ENCODE results near the gene SRGAP2.
"Not testable (repeated sequence)": the region's sequence is repeated elsewhere in the genome, so short reads cannot be mapped to it uniquely, and the experiment has no call there.

The SRGAP2 gene

DNA sequence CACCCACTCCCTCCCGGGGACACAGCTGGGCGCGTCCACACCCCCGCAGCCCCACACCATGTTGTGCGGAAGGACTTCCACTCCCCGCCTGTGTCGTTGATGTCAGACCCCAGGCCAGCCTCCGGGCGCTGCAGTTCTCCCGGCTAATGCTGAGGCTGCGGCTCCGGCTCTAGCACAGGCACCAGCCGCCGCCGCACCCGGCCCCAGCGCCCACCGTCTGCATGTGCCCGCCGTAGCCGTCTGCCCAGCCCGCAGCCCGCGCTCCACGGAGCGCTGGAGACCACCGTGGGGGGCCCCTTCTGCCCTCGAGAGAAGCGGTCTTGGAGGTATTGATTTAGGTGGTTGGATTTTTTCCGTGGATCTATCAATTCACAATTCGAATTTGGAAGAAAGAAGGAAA lies 2.2 kb downstream of the SRGAP2 start:
- DNase-seq (ENCODE audit: low read depth in 3 of 3), result peak in 1 of 3 donors; percentile 3

DNA sequence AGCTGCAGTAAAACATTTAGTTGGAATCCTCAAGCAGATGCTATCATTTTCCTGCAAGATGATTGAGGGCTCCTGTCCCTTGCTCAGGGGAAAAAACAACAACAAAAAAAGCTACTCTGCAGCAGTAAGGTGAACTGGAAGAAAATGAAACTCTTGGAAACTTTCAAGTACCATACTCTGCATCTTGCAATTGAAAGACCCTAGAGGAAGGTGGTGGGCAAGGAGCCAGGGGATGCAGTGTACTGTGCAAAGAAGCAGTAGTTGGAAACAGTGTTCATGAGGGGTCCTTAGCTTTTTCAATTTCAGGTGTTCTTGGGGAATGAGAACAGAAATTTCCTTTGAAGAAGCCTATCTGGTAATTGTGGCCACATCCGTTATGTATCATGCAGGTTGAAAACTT lies 7.5 kb downstream of the SRGAP2 start:
- DNase-seq (ENCODE audit: low read depth in 3 of 3), result not testable (repeated sequence)

DNA sequence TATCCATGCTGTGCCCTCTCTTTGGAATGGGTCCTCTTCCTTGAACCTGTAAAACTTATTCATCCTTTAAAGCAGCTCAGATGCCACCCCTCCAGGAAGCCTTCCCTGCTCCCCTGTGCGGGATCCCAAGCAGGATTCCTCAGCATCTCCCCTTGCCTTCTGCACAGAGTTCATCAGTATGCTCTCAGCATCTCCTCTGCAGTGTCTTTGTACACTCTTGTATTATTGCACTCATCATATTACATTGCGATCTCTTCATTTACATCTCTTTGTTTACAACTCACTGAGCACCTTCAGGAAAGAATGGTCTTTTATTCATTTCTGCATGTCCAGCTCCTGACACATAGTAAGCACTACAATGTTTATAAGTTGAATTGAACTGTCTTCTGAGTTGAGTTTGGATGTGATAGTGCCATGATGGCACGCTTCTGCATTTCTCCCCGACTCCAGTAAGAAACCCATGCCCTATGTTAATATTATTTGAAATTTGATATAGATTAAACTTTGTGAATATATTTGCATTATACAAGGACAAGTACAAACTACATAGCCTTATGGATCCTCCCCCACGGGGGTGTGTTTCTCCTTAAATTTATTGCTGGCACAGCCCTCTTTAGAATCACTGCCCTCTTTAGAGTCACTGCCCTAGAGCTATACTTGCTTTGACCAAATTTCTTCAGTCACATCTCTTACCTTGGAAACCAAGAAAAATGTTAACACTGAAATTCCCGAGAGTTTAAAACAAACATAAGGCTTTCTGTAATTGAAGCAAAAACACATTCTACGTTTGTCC lies 12.5 kb downstream of the SRGAP2 start:
- DNase-seq (ENCODE audit: low read depth in 3 of 3), result not testable (repeated sequence)

GRCh38 chr1:206218285-206218684 lies 14.9 kb downstream of the SRGAP2 start:
- not testable (repeated sequence) for DNase-seq (ENCODE audit: low read depth in 3 of 3)

GRCh38 chr1:206218765-206219164 lies 15.4 kb downstream of the SRGAP2 start:
- not testable (repeated sequence) for DNase-seq (ENCODE audit: low read depth in 3 of 3)

GRCh38 chr1:206219514-206220331 lies 16.4 kb downstream of the SRGAP2 start:
- DNase-seq (ENCODE audit: low read depth in 3 of 3), result not testable (repeated sequence)

GRCh38 chr1:206220332-206221000 lies 17.1 kb downstream of the SRGAP2 start:
- DNase-seq (ENCODE audit: low read depth in 3 of 3), result not testable (repeated sequence)

DNA sequence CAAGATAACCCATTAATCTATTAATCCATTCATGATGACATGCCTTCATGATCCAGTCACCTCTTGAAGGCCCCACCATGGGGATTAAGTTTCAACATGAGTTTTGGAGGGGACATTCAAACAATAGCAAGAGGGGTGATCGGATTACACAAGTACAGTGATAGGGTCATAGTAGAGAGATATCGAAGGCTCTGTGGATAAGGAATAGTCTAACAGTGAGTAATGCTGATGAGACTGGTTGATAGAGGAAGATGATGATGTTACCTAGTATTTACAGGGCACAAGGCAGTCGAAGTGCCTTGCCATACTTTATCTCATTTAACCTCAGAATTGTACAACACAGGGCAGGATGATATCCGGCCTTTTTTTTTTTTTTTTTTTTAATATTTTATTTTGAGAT lies 18.2 kb downstream of the SRGAP2 start:
- DNase-seq (ENCODE audit: low read depth in 3 of 3), result not testable (repeated sequence)

DNA sequence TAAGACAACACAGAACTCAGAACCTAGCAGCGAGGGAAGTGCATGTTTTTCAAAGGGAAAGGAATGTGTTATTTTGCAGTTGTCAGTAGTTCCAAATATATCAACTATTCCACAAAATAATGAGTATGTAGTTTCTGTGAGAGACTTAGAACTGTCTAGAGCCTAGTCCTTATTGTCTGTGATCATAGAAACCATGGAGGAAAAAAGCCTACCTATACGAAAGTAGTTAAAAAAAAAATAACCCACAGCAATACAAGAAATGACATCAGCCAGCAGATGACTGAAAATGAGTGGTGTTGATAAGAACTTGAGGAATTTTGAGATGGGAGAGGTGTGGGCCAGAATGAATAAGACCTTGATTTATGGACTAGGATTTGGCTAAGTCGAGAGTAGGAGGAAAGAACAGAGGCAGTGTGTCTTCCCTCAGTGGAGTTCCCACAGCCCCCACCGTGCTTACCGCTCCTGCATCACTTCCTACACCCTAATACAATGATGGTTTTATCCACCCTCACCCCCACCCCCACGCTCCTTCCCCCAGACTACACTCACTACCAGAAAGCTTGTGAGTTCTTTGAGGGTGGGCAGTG lies 20.9 kb downstream of the SRGAP2 start:
- DNase-seq (ENCODE audit: low read depth in 3 of 3), result not testable (repeated sequence)

DNA sequence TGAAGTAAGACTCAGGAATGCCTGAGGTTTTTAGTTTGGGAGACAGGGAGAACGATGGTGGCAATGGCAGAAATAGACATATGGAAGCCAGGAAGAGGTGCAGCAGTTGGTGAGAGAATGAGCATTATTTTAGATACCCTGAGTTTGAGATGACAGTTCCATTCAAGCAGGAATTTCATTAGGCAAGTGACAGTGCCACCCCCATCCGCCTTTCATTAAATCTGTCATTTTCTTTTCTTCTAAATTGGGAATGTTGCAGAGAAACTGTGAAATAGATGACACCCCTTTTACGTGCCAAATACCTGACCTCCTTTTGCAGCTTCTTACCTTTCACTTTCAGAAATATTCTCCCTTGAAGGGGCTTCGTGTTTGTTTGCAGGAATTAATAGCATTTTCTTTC lies 22.0 kb downstream of the SRGAP2 start:
- DNase-seq (ENCODE audit: low read depth in 3 of 3), result not testable (repeated sequence)

DNA sequence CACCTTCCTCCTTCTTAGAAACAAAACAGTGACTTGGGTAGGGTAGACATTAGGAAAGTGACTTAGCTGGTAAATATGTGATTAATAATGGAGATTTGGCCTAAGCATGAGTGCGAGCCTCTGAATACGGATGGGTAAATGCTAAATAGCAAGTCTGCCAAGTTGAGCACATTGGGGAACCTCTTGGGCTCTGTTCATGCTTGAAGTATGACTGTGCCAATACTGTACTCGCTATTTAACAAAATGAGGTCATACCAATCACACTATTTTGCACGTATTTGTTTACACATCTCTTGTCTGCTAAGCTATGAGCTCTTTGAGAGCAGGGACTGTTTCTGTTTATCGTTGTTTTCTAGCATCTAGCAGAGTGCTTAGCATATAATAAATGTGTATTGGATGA lies 23.5 kb downstream of the SRGAP2 start:
- DNase-seq (ENCODE audit: low read depth in 3 of 3), result not testable (repeated sequence)

- not testable (repeated sequence) for DNase-seq (ENCODE audit: low read depth in 3 of 3)
Measured at GRCh38 chr1:206229286-206229685, 25.9 kb downstream of the SRGAP2 start.

DNA sequence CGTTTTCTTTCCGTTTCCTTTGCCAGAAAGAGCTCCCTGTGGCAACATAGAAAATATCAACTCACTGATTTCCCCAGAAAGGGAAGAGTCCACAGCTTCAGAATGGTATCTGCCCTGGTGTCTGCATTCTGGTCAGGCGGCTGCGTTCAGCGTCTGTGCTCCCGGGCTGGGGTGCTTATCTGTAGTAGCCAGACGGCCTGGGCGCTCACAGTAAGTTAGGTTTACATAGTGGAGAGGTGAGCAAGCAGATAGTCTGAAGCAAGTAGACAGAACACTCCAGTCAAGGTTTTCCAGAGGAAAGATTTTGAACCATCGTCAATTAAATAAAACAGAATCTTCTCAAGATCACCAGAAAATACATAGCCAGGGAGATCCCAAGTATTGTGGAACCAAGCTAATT lies 28.6 kb downstream of the SRGAP2 start:
- DNase-seq (ENCODE audit: low read depth in 3 of 3), result not testable (repeated sequence)

DNA sequence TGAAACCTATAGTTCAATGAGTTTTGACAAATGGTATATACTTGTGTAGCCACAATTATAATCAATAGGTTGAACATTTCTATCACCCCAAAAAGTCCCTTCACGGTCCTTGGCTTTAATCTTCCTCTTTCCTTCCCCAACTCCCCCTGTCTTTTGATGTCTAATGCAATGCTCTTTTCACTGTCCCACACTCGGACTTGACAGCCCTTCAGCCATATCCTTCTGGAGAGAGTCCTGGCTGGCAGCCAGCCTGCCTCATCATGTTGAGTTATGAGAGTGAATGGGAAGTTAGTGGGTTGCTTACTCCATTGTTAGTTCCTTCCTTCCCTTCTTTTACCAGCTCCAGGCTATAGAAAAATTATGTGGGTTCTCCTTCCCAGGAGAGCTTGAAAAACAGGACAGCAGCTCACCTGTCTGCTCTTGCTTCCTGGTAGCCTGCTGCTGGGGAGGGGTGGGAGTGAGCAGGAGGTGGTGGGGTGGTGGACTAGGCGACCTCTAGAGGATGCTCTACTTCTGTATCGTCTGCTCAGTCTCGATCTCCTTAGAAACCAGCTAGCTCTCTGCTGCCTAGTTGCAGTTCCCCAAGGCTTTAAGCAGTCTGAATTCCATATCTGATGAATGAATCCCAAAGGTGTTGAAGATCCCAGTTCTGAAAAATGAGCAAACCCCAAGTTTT lies 29.8 kb downstream of the SRGAP2 start:
- DNase-seq (ENCODE audit: low read depth in 3 of 3), result not testable (repeated sequence)

DNA sequence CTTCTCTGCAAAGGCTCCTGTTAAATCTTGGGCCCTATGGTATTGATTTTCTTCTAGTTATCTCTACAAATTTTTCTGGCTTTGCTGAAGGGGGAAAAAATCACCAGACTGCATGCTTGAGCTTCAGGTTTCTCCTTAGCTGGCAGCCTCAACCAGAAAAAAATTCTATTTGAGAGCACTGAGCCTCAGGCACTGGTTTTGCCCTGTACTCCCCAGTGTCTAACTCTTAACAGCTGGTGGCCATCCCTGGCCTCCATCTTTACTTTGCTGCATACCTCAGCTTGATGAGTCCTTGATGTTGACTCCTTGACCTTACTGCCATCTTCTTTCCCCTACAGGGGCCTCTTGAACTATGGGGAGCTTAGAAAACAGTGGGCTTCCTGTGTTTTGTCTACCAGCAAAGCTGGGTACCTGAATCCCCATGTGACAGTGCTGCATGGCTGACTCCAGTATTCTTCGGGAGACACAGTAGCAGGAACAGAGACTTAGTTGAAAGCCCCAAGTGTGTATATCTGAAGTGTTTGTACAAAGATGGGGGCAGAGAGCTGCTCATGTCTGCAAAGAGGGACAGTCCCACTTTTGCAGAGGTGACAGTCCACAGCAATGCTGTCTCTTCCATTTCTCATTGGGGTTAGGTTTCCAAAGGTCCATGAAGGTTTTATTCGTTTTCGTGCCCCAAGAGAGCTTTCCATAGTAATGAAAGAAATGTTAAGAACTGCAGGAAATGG lies 31.0 kb downstream of the SRGAP2 start:
- DNase-seq (ENCODE audit: low read depth in 3 of 3), result not testable (repeated sequence)

GRCh38 chr1:206235190-206235589 lies 31.8 kb downstream of the SRGAP2 start:
- not testable (repeated sequence) for DNase-seq (ENCODE audit: low read depth in 3 of 3)

- DNase-seq (ENCODE audit: low read depth in 3 of 3), result not testable (repeated sequence)
Measured at GRCh38 chr1:206240288-206240687, 36.9 kb downstream of the SRGAP2 start.

- not testable (repeated sequence) for DNase-seq (ENCODE audit: low read depth in 3 of 3)
Measured at GRCh38 chr1:206243335-206243734, 40.0 kb downstream of the SRGAP2 start.

DNA sequence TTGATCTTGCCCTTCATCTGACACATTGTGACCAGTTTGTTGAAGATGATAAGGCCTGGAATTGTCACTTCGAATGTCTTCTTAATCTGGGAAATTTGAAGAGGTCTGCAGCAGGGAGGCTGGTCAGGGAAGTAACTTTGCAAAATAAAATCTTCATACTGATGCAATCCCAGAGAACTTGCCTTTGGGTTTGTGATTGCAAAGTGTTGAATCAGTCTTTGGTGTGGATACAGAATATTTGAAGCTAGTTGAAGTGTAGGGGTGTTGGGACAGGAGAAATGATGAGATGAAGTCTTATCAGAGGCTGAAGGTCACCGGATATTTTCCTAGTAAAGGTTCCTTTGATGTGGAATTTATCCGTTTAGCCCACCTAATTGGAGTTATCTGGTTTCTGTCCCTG lies 42.1 kb downstream of the SRGAP2 start:
- not testable (repeated sequence) for DNase-seq (ENCODE audit: low read depth in 3 of 3)

DNA sequence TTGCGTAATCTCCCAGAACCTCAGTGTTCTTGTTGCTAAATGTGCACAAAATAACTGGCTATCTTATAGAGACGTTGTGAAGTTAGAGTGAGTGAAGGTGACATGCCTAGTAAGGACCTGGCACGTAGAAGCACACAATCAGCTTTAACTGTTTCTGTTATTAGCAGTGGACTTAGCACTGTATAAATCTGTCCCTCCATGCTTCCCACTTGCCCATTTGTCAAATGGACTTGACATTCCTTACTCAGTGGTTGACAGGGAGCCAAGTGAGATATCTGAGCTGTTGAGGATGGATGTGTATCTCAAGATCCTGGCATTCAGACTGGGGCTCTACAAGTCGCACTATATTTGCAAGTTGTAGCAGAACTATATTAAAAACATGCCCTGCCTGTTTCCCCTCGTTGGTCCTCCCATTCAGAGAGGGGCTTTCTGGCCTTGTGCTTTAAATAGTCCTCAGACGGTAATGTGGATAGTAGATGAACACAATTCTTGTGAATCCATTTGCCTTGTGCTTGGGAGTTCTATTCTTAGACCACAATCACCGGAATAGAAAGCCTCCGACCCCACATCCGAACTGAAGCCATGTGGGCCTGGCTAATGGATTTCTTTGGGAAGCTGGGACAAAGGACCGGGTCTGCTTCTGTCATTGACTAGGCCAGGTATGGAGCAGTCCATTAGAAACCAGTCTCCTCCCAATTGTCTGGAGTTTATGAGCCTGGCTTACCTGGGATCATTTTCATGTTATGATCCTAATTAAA lies 43.0 kb downstream of the SRGAP2 start:
- DNase-seq (ENCODE audit: low read depth in 3 of 3), result not testable (repeated sequence)

Measured in stimulated activated CD4-positive, alpha-beta T cell treated with anti-CD3 and anti-CD28 coated beads, TNF-alpha, amount 100 ng/mL, for 48 hours (primary cell).